HG03571 (cell line): ENCODE data around the gene DNM2.
"Not testable (repeated sequence)": the region's sequence is repeated elsewhere in the genome, so short reads cannot be mapped to it uniquely, and the experiment has no call there.

Experiments
- ATAC-seq: cut with Tn5 transposase; IDR thresholded peaks from one replicate; pipeline ENCODE4 v1.9.1; 2021; ENCODE audit not compliant: unreplicated experiment

DNM2 gene

DNA sequence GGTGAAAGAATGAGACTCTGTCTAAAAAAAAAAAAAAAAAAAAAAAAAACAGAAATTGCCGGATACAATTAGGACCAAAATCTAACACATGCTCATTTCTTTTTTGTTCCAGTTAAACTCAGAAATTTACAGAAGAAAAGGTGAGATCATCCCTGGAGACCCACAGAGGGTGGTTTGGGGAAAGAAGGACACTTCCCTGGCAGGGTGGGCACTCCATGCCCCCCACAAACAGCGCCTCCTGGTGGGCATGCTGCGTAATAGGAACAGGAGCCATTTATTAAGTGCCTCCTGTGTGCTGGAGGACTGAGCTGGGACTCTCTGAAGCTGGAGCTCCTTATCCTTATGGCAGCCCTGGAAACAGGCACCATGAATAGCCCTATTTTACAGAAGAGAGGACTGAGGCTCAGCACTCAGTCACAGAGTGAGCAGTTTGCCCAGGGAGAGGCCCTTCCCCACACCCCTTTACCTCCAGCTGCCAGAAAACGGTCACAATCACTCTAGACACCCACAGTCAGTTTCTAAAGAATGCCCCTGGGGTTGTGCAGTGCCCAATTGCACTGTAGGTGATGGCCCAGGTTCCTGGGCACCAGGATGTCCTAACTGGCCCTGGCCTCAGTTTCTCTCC, 140.4 kb downstream of the DNM2 start:
- ATAC-seq = no peak

DNA sequence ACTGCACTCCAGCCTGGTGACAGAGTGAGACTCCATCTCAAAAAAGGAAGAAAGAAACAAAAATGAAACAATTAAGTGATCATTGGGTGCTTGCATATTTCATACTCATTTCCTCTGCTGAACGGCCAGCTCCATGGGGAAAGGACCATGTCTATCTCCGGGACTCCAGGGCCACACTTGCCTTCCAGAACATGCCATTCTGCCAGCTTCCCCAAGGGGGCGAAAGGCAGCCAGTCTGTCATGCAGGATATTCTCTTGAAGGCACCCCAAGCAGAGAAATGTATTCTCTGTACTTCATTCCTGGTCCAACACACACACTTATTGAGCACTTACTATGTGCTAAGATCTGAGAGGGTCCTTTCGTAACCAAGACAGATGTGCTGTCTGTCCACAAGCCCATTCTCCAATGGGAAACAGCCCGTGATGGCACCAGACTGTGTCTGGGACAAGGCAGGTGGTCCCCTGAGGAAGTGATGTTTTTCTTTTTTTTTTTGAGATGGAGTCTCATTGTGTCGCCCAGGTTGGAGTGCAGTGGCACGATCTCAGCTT, 143.3 kb downstream of the DNM2 start:
- ATAC-seq = no peak

DNA sequence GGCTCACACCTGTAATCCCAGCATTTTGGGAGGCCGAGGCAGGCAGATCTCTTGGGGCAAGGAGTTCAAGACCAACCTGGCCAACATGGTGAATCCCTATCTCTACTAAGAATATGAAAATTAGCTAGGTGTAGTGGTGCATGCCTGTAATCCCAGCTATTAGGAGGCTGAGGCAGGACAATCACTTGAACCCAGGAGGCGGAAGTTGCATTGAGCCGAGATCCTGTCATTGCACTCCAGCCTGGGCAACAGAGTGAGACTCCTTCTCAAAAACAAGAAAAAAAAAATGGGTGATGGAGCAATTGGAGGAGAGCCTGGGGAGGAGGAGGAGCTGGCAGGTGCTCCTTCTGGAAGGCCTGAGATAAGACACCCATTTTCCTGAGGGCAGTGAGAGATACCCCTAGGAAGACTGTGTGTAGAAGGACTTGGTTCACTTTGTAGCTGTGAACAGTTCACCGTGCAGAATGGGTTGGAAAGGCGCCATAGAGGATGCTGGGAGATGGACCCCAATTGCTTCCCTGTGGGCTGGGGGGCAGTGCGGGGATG, 144.8 kb downstream of the DNM2 start:
- ATAC-seq = no peak

DNA sequence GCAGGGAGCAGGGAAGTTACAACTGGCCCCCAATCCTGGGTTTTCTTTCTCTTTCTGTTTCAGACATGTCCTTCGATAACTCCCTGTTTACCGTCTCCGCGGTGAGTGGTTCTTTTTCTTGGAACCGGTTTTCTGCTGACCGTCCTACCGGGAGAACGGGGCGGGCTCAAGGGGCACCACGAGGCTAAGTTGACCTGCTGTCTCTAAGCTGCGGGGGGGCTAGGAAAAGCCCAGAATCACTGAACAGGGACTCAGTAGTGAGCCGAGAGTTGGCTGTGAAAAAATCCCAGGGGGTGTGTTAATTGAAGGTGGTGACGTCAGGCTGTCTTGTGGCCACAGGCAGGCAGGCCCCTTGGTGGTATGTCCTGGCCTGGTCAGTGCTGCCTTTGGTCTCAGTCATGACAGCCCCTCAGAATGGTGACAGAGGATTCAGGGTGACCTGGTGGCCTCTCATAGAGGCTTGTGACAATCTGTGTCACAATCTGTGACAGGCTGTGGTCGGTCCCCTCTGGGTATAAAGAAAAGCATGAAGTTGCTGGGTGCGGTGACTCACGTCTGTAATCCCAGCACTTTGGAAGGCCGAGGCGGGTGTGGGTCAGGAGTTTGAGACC, 145.3 kb downstream of the DNM2 start:
- no peak for ATAC-seq

DNA sequence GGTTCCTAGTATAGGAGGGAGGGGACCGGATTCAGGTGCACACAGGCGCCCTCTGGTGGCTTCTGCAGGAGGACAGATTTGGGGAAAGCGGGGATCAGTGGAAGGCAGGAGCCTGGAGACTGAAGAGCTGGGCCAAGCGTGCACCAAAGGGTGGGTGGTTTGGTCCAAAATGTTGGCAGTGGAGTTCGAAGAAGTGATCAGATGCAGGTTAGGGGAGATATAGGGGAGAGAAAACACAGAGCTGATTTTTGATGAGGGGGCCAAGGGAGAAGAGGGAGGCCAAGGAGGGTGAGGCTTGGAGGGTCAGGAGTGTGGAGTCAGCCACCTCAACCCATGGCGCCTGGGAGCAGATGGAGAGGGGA, 146.6 kb downstream of the DNM2 start:
- ATAC-seq = peak; percentile 42

DNA sequence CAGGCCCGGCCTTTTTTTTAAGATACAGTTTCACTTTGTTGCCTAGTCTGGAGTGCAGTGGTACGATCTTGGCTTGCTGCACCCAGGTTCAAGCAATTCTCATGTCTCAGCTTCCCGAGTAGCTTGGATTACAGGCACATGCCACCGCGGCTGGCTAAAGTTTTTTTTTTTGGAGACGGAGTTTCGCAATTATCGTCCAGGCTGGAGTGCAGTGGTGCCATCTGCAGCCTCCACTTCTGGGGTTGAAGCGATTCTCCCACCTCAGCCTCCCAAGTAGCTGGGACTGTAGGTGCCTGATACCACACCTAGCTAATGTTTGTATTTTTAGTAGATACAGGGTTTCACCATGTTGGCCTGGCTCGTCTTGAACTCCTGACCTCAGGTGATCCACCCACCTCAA, 148.6 kb downstream of the DNM2 start:
- ATAC-seq = no peak

DNA sequence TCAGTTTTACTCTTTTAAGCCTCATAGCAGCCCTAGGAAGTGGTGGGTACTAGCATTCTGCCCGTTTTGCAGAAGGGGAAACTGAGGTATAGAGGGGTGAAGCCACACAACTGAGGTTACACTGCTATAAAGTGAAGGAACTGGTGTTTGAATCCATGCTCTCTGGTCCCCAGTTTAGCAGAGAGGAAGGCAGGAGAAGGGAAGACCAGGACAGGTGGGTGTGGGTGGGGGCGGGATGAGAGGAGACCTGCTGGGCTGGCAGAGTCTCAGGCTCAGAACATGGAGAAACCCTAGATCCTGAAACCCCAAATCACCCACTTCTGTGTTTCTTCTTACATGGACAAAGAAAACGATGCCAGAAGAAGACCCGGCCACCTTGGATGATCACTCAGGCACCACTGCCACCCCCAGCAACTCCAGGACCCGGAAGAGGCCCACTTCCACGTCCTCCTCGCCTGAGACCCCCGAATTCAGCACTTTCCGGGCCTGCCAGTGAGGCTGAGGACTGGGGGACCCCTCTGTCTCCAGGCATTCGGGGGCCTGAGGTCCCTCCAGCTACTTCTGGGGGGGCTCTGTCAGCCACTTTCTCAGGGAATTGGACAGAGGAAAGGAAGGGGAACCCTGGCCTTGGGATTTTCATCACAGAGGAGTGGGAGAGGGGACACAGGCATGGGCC, 151.1 kb downstream of the DNM2 start:
- no peak for ATAC-seq

DNA sequence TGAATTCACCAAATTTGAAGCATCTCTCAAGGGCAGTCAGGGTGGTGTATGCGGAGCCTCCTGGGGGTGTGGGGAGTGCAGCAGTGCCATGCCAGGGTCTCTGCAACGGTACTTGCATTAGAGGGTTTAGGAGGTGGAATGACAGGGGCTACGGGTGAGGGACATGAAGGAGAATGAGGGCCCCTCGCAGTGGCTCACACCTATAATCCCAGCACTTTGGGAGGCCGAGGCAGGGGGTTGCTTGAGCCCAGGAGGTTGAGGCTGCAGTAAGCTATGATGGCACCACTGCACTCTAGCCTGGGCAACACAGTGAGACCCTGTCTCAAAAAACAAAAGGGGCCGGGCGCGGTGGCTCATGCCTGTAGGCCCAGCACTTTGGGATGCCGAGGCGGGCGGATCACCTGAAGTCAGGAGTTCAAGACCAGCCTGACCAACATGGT, 152.0 kb downstream of the DNM2 start:
- not testable (repeated sequence) for ATAC-seq

DNA sequence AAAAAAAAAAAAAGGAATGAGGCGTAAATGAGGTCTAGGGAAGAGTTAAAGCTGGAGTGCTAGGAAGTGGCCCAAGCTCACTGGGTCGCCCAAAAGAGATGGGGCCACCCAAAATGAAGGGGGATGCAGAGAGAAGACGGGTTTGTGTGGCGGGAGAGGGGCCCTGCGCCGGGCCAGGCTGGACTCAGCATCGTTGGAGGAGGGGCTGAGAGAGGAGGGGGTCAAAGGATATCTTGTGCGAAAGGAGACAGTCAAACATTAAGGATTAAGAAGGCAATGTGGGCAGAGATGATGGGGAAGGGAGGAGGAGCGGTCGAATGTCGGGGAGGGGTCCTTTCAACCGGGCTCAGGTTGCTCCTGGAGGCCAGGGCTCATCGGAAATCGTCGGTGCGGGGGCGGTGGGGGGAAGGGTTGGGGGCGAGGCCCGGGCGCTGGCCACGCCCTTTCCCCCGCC, 152.6 kb downstream of the DNM2 start:
- ATAC-seq = no peak

DNA sequence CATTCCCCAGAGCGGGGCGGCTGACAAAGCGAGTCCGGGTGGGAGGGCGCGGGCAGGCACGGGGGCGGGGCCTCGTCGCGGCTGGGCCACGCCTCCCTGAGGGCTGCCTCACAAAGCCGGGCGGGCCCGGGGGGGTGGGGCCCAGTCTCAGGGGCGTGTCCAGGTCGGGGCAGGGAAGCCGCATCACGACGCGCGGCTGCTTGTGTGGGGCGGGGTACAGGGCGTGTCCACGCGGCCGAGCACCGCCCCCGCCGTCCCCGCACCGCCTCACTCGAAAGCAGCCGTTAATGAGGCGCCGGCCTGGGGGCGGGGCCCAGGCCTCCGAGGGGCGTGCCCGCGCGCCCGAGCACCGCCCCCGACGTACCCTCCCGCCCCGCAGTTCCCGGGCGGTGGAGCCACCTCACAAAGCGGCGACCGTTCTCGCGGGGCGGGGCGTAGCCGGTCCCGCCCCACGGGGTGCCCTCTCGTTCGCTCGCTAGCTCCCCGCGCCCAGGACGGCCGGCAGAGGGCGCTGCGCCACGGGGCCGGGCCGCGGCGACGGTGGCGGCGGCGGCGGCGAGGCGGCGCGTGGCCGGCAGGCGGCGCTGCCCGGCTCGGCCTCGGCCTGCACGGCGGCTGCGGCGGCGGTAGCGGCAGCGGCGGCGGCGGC, 153.2 kb downstream of the DNM2 start, which contains the start of gene CARM1:
Gene CARM1 (plus strand): TSS at position 599 of the 649 bp plus-strand sequence. CDS start 150 bp downstream, outside the sequence.
- peak; percentile 63 for ATAC-seq

DNA sequence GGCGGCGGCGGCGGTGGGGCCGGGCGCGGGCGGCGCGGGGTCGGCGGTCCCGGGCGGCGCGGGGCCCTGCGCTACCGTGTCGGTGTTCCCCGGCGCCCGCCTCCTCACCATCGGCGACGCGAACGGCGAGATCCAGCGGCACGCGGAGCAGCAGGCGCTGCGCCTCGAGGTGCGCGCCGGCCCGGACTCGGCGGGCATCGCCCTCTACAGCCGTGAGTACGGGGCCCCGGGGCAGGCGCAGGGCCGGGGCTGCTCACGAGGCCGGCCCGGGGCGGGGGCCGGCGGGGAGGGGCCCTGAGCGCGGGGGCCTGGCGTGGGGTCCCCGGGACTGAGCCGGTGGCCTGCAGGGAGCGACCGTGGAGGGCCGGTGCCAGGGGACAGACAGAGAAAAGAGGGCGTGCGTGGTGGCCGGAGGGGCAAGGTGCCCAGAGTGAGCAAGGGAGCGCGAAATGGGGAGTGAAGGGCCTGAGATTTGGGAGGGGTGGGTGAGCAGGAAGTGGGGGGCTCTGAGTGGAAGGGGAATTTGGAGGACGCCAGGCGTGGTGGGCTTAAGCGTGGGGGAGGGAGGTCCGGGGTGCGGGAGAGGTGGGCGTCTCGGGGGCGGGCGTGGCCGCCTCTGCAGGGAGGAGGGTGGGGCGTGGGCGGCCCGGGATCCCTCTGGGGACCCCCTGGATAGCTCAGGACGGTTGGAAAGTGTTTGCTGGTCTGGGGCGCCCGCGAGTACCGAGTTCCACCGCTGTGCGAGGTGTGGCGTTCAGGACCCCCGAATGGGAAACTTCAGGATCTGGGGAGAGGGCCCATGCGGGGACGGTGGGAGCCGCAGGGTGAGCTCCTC, 154.0 kb downstream of the DNM2 start:
- ATAC-seq = no peak

DNA sequence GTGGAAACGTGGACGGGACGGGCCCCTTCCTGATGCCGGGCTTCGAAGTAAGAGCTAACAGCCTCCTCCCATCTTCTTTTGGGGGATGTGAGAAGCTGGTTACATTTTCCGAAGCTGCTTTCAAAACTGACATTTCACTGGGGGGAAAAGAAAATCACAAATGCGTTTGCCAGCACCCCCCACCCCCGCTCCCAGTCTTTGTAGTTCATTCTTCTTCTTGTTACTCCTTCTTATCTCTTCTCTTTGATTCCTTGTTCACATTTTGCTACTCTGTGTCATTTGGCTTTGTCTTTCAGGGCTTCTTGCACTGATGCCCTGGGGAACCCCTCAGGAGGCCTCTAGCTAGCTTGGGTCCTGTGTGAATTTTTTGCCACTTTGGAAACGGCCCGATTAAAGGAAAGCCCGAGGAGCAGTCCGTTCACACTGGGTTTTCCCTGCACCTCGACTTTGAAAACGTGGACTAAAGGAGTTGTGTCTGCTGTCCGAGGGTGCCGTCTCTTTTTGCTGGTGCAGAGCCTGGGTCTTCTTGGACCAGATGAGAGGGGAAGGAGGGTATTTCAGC, 154.7 kb downstream of the DNM2 start:
- ATAC-seq = no peak

DNA sequence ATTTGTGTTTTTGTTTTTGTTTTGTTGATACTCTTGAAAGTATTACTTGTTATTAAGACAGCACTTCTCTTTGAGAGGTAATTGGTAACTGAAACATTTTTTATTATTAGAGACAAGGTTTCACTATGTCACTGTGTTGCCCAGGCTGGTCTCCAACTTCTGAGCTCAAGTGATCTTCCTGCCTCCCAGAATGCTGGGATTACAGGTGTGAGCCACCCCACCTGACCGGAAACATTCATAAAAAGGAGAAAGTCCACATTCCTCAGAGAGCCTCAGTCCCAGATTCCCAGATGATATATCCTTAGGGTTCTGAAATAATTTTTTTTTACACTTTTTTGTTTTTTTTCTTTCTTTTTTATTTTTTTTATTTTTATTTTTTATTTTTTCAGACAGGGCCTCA, 156.1 kb downstream of the DNM2 start:
- no peak for ATAC-seq

DNA sequence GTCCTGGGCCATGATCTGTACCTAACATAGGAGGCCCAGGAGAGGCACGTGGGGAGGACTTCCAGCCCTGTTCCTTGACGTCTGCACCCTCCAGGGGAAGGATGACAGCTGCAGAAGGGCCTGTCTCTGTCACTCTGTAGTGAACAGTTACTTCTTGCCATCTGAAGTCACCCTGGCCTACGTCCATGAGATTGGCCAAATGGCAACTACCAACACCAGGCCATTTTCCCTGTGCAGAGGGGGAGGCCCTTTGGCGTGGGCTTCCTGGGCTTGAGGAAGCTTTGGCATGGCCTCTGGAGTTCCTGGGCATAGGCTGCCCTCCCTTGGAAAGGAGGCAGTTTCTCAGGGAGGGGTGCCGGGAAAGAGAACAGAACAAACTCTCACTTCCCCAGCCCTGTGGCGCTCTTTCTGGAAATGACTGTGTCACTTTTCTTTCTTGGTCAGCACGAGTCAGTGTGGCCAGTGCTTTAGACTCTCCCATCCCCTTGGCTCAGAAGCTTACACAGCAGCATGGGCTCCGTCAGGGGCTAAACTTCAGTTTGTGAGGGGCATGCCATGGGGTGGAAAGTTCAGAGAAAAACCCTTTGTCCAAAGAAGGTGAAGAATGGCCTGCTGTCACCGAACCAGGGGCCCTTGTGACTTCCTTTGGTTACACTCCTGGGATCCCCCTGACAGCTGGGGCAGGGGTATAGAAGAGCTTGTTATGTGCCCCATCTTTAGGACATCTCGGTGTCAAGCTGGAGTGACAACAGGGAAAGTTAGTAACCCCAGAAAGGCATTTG, 158.8 kb downstream of the DNM2 start:
- ATAC-seq = peak; percentile 50

DNA sequence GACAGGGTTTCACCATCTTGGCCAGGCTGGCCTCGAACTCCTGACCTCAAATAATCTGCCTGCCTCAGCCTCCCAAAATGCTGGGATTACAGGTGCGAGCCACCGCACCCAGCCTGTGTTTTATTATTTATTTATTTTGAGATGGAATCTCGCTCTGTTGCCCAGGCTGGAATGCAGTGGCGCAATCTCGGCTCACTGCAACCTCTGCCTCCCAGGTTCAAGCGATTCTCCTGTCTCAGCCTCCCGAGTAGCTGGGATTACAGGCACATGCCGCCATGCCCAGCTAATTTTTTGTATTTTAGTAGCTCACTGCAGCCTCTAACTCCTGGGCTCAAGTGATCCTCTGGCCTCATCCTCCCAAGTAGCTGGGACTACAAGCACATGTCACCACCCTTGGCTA, 159.7 kb downstream of the DNM2 start:
- ATAC-seq = not testable (repeated sequence)

DNA sequence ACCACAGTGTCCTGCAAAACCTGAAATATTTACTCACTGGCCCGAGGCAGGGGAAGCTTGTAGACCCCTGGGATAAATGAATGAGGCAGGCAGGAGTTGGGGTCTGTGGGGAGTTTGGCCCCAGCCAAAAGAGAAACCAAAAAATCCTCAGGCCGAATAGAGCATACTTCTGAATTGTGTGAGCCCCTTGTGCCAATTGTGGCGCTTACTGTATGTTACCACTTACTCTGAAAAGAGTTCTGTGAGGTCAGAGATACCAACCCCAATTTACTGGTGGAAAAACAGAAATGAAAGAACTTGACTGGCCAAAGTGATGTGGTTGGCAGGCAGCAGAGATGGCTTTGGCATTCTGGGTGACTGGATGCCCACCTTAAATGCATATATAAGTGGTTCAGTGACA, 160.4 kb downstream of the DNM2 start:
- ATAC-seq = no peak
